ENCODE measurements around the gene PLS1. TPM values are rescaled to one million over a fixed set of nuclear protein-coding genes. Genes with fewer than 3 reads are reported as not detected.
"Not testable (repeated sequence)": the region's sequence is repeated elsewhere in the genome, so short reads cannot be mapped to it uniquely, and the experiment has no call there.

The PLS1 gene
- total RNA-seq, 1 donor from 2014 or later, result 1.2 TPM

GRCh38 chr3:142690613-142691012, 94.4 kb downstream of the PLS1 start:
- DNase-seq (ENCODE audit: low spot score), result no peak

GRCh38 chr3:142691527-142691926, 95.3 kb downstream of the PLS1 start:
- no peak for DNase-seq (ENCODE audit: low spot score)

GRCh38 chr3:142693136-142693853, 97.1 kb downstream of the PLS1 start:
- DNase-seq (ENCODE audit: low spot score), result no peak

DNA sequence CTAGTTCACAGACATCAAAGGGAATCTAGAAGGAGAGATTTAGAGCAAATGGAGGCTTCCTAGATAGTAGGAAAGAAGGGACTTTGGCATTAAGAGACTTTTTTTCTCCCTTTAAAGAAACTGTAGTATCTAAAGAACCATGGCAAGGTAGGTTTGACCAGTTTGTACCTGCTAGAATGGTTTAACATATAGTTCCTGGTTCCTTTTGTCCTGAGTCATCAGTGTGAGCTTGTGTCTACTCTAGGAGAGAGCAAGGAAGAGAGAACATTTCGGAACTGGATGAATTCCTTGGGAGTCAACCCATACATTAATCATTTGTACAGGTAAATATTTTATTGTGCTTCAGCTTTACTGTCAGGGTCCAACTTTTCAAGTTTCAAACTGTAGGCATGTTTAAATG, 98.0 kb downstream of the PLS1 start:
- no peak for DNase-seq (ENCODE audit: low spot score)

GRCh38 chr3:142705198-142705597, 109.0 kb downstream of the PLS1 start:
- no peak for DNase-seq (ENCODE audit: low spot score)

DNA sequence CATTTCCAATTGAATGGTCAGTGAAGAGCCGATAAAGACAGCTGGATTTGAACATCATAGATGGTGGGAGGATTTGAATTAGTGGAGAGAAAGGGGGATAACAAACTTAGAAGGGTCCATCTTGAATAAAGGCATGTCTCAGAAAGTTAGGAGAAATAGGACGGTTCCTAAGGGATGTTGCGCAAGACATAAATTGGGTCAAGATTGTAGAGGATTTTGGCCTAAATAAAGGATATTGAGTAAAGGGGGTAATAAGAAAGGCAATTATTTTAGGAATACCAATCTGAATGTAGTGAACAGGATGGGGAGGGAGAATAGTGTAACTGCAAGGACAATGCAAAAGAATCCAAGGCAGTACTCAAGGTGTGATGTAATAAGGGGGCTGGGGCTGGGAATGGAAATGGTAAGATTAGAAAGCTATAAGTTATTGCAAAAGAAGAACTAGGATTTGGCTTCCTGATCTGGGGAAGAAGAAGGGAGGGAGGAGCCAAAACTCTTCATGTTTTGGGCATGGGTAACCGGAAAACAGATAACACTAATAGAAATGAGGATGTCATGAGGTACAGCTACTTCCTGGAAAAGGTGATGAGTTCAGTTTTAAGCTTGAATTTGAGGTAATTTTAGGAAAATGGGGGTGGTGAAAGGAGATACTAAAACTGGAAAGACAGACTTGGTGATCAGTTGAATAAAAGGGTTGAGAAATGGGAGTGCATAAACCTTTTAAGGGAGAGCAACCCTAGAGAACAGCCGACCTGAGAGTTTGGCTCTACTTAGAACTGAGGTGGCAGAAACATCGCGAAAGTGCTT, 110.3 kb downstream of the PLS1 start:
- DNase-seq (ENCODE audit: low spot score), result no peak

GRCh38 chr3:142709207-142709606, 113.0 kb downstream of the PLS1 start:
- no peak for DNase-seq (ENCODE audit: low spot score)

GRCh38 chr3:142714882-142715281, 118.7 kb downstream of the PLS1 start:
- not testable (repeated sequence) for DNase-seq (ENCODE audit: low spot score)

- no peak for DNase-seq (ENCODE audit: low spot score)
These were observed 119.9 kb downstream of the PLS1 start for GRCh38 chr3:142716102-142716501.

DNA sequence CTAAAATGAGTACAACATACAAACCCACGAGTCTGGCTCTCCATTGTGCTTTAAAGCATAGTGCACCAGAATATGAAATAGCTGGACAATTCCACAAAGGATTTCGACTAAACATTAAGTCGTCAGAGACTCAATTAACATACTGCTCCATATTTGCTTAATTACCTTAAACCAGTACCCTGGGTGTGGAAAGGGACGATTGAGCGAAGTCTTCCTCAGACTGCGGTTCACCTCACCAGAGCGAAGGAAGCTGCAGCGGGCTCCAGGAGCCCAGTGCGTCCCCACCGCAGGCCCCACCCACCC, 127.4 kb downstream of the PLS1 start:
- DNase-seq (ENCODE audit: low spot score), result no peak

DNA sequence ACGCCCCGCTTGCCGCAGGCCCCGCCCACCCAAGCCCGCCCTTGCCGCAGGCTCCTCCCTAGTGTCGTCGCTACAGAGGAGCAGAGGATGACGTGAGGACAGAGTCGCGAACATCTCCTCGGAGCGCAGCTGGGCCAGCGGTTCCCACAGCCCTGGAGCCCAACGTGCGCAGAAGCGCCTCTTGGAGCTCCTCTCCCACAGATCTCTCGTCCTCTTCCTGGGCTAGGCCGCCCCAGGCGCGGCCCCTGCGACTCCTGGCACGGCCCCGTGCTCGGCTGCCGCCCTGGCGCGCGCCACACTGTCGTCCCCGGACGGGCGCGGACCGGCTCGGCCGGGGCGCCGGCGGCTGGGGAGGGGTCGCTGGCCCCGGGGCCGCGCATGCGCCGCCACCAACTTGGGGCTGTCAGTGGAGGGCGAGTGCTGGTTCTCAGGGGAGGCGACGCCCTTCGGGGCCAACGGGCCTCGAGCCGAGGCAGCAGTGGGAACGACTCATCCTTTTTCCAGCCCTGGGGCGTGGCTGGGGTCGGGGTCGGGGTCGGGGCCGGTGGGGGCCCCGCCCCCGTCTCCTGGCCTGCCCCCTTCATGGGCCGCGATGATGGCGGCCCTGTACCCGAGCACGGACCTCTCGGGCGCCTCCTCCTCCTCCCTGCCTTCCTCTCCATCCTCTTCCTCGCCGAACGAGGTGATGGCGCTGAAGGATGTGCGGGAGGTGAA, 127.9 kb downstream of the PLS1 start, which contains the start of gene TRPC1:
TSS of gene TRPC1 (plus strand) at position 67 of the 714 bp plus-strand sequence. CDS start at position 593, 526 bp downstream.
- peak; percentile 91 for DNase-seq (ENCODE audit: low spot score)

- no peak for DNase-seq (ENCODE audit: low spot score)
These were observed 128.6 kb downstream of the PLS1 start for GRCh38 chr3:142724682-142725356.

DNA sequence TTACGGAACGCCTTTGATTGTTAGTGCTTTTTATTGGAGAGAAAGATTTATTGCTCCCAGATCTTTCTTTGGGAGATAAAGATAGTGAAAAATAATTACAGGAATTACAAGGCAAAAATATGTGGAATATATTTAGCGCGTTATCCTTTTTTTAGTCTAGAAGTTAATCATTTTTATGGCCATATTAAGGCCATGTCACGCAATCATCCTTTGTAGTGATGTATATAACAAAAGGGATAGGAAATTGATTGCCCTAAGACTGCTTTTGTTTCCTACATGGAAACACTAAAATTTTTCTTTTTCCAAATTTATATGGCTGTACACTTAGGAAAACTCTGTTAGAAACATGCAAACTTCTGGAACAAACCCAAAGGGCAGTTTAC, 129.2 kb downstream of the PLS1 start:
- DNase-seq (ENCODE audit: low spot score), result no peak

GRCh38 chr3:142726017-142726416, 129.8 kb downstream of the PLS1 start:
- DNase-seq (ENCODE audit: low spot score), result no peak

- DNase-seq (ENCODE audit: low spot score), result no peak
These were observed 135.9 kb downstream of the PLS1 start for GRCh38 chr3:142732066-142732465.

GRCh38 chr3:142734834-142735233, 138.6 kb downstream of the PLS1 start:
- DNase-seq (ENCODE audit: low spot score), result no peak

GRCh38 chr3:142735462-142735861, 139.3 kb downstream of the PLS1 start:
- no peak for DNase-seq (ENCODE audit: low spot score)

DNA sequence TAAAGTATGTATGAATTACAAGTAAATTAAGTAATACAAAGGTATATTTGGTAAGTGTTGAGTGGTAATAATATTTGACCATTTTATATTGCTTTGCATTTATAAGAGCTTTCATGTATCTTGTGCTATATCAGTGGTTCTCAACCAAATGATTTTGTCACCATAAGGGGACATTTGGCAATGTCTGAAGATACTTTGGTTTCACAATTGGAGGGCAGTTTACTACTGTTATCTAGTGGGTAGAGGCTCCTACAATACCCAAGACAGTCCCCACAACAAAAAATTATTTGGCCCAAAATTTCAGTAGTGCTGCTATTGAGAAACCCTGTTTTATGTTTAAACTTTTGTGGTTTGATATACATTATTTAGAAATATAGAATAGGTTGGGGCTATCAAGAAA, 142.2 kb downstream of the PLS1 start:
- no peak for DNase-seq (ENCODE audit: low spot score)

GRCh38 chr3:142746646-142747045, 150.5 kb downstream of the PLS1 start:
- DNase-seq (ENCODE audit: low spot score), result no peak

- not testable (repeated sequence) for DNase-seq (ENCODE audit: low spot score)
These were observed 154.3 kb downstream of the PLS1 start for GRCh38 chr3:142750531-142750930.

- DNase-seq (ENCODE audit: low spot score), result not testable (repeated sequence)
These were observed 156.4 kb downstream of the PLS1 start for GRCh38 chr3:142752605-142753004.

DNA sequence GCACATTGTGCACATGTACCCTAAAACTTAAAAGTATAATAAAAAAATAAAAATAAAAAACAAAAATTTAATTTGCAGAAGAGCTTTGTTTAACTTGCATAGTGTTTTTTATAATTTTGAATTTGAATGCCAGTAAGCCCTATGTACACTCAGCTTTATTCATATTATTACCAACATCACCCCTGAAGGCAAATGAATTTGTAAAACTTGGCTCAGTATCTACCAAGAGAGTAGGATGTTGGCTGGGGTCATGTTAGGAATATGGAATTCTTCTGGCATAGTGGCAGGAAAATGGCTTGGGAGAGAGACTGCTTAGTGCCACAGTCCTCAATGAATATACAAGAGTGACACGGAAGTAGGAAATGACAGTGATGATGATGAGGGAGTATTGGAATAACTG, 158.3 kb downstream of the PLS1 start:
- no peak for DNase-seq (ENCODE audit: low spot score)

Measured in mesenteric fat pad (tissue), 1 donor.